Prostate gland (tissue), 2 donors: Measurements from ENCODE around the gene SLCO3A1. TPM values are rescaled to one million over a fixed set of nuclear protein-coding genes. Genes with fewer than 3 reads are reported as not detected.
"Not testable (repeated sequence)": the region's sequence is repeated elsewhere in the genome, so short reads cannot be mapped to it uniquely, and the experiment has no call there.

Source experiments
- DNase-seq: peaks from one replicate; pipeline ENCODE4 v3.0.0-alpha.2; 2019; ENCODE audit warnings: low spot score
- H3K27ac ChIP-seq, 2 donors: fragments of 200-600 bp; sonication (generic); 2 replicates each; pipeline ENCODE4 v1.5.1; 2017 to 2019
- H3K27me3 ChIP-seq: fragments of 200-600 bp; sonication (generic); replicated peaks from 2 replicates; pipeline ENCODE4 v1.5.1; 2019; ENCODE audit not compliant: insufficient read depth
- H3K36me3 ChIP-seq, 2 donors: fragments of 200-600 bp; sonication (generic); 1 replicate in 1 of 2; 2 replicates in 1 of 2; pipeline versions ENCODE4 v1.5.1 to v1.8.1; 2017 to 2019
- H3K4me1 ChIP-seq: fragments of 200-600 bp; sonication (generic); replicated peaks from 2 replicates; pipeline ENCODE4 v1.5.1; 2019
- H3K4me3 ChIP-seq, 2 donors: fragments of 200-600 bp; sonication (generic); 2 replicates each; pipeline ENCODE4 v1.5.1; 2017 to 2019
- H3K9me3 ChIP-seq: fragments of 200-600 bp; sonication (generic); 2 replicates; pipeline ENCODE4 v1.5.1; 2017
- CTCF ChIP-seq, 4 experiments: fragments of 200-600 bp in 2 of 4; fragments of 450-650 bp in 2 of 4; sonication (generic) in 2 of 4; IDR thresholded peaks; 1 replicate in 3 of 4; 2 replicates in 1 of 4; pipeline ENCODE4 v1.5.1; 2016 to 2019; ENCODE audit warnings: antibody characterized with exemption in 4 of 4, mild to moderate bottlenecking in 2 of 4, moderate library complexity in 2 of 4
- POLR2A ChIP-seq: fragments of 450-650 bp; IDR thresholded peaks from one replicate; pipeline ENCODE4 v1.6.1; 2016; ENCODE audit warnings: antibody characterized with exemption, mild to moderate bottlenecking
- POLR2AphosphoS5 ChIP-seq: sonication (generic); formaldehyde crosslinking; IDR thresholded peaks from one replicate; pipeline ENCODE4 v1.6.1; 2017; ENCODE audit warnings: antibody characterized with exemption
- WGBS: methylation state at CpG from one replicate; pipeline ENCODE4 v1.1.5; 2018; 5-methylcytosine and 5-hydroxymethylcytosine counted together
- intact Hi-C: fragments of 100-400 bp; cut with DNase I; formaldehyde crosslinking; loops from one replicate; pipeline ENCODE4 v1.14.2; 2022
- total RNA-seq, 2 donors: library from RNA; depleted of rRNA; stranded (reverse); fragments of >200 nt; gene quantifications; one replicate each; pipeline ENCODE4 v1.1.0, GENCODE V29; 2016

The SLCO3A1 gene
- total RNA-seq, 2 donors from 2014 or later: 7.4 to 35.3 TPM

- TF ChIP-seq POLR2A (no peak), CTCF (IDR thresholded peaks at IDR 0.05) (no peak), POLR2AphosphoS5 (no peak)
Observed at GRCh38 chr15:92053753-92054316, 200.3 kb downstream of the SLCO3A1 start.

GRCh38 chr15:92056875-92057274, 203.4 kb downstream of the SLCO3A1 start:
- no peak for DNase-seq
- intact Hi-C loops: no loop called here

More at GRCh38 chr15:92053753-92054316, 200.3 kb downstream of the SLCO3A1 start:
- H3K9me3 ChIP-seq: no peaks in the 10 kb centered on the region
- no peaks in the 10 kb centered on the region for H3K27me3 ChIP-seq
- no peaks in the 10 kb centered on the region for H3K36me3 ChIP-seq
- DNase-seq: no peak
- no peak overlapping the region for H3K4me3 ChIP-seq
- H3K27ac ChIP-seq: no peak overlapping the region
- 63% methylated on average over 5 of the region's 5 CpGs for WGBS
- no peaks in the 10 kb centered on the region for H3K4me1 ChIP-seq
- intact Hi-C loops: no loop called here

GRCh38 chr15:92059036-92059970, 205.8 kb downstream of the SLCO3A1 start:
- TF ChIP-seq POLR2A (no peak), POLR2AphosphoS5 (peak; percentile 50)
- no peaks in the 10 kb centered on the region for H3K4me1 ChIP-seq
- intact Hi-C loops: no loop called here
- WGBS: 61% methylated on average over 15 of the region's 15 CpGs
- H3K36me3 ChIP-seq: no peaks in the 10 kb centered on the region
- no peaks in the 10 kb centered on the region for H3K27me3 ChIP-seq
- H3K4me3 ChIP-seq: no peak overlapping the region
- no peaks in the 10 kb centered on the region for H3K9me3 ChIP-seq
- DNase-seq: peak; percentile 64
- H3K27ac ChIP-seq: peak overlapping the region in 1 of 2 donors; percentile 26

More at GRCh38 chr15:92056875-92057274, 203.4 kb downstream of the SLCO3A1 start:
- Histone ChIP-seq H3K4me3 (no peak overlapping the region), H3K9me3 (no peaks in the 10 kb centered on the region), H3K4me1 (no peaks in the 10 kb centered on the region), H3K27ac (no peak overlapping the region), H3K27me3 (no peaks in the 10 kb centered on the region), H3K36me3 (no peaks in the 10 kb centered on the region)
- no peak for TF ChIP-seq POLR2A
- TF ChIP-seq POLR2AphosphoS5: no peak
- no peak for TF ChIP-seq CTCF (IDR thresholded peaks at IDR 0.05)
- WGBS: 48% methylated on average over 4 of the region's 4 CpGs

- H3K27me3 ChIP-seq, H3K27ac ChIP-seq, DNase-seq, H3K36me3 ChIP-seq, H3K4me1 ChIP-seq, intact Hi-C loops, H3K4me3 ChIP-seq, H3K9me3 ChIP-seq: not testable (repeated sequence)
- WGBS: 62% methylated on average over 3 of the region's 3 CpGs
Observed at GRCh38 chr15:92059971-92060311, 206.4 kb downstream of the SLCO3A1 start.

- Histone ChIP-seq H3K4me3 (no peak overlapping the region), H3K27ac (no peak overlapping the region), H3K27me3 (no peaks in the 10 kb centered on the region), H3K9me3 (no peaks in the 10 kb centered on the region), H3K36me3 (no peaks in the 10 kb centered on the region), H3K4me1 (no peaks in the 10 kb centered on the region)
- 93% methylated on average over 7 of the region's 7 CpGs for WGBS
- no peak for TF ChIP-seq POLR2AphosphoS5
- no peak for TF ChIP-seq POLR2A
- TF ChIP-seq CTCF (IDR thresholded peaks at IDR 0.05): no peak
- intact Hi-C loops: no loop called here
- no peak for DNase-seq
Observed at GRCh38 chr15:92061511-92062195, 208.1 kb downstream of the SLCO3A1 start.
